BE2C (cell line): ENCODE measurements around the gene PLK3.

Experiments
- DNase-seq: peaks from one replicate; pipeline ENCODE4 v3.0.0-alpha.2; 2020
- H3K27me3 ChIP-seq: fragments of 250-450 bp; sonication (Bioruptor Pico); 2 replicates; pipeline ENCODE4 v1.5.1; 2020; ENCODE audit warnings: mild to moderate bottlenecking
- H3K36me3 ChIP-seq: fragments of 250-450 bp; sonication (Bioruptor Pico); 2 replicates; pipeline ENCODE4 v1.5.1; 2020; ENCODE audit warnings: mild to moderate bottlenecking
- H3K4me1 ChIP-seq: fragments of 250-450 bp; sonication (Bioruptor Pico); 2 replicates; pipeline ENCODE4 v1.5.1; 2020
- H3K4me3 ChIP-seq: 2 replicates; pipeline ENCODE4 v1.5.1; 2011; ENCODE audit warnings: low read depth, low read length
- H3K9me3 ChIP-seq: fragments of 250-450 bp; sonication (Bioruptor Pico); 2 replicates; pipeline ENCODE4 v1.5.1; 2020
- TF ChIP-seq, protein P1 (sequence below): IDR thresholded peaks from 2 replicates; pipeline ENCODE4 v1.5.1; 2012; ENCODE audit warnings: mild to moderate bottlenecking, low read depth, low read length

PLK3 gene

GRCh38 chr1:44786138-44786840, 13.9 kb upstream of the PLK3 start:
- Histone ChIP-seq H3K27me3 (no peaks in the 10 kb centered on the region), H3K9me3 (no peaks in the 10 kb centered on the region), H3K4me3 (peak overlapping the region; percentile 44), H3K4me1 (no peaks in the 10 kb centered on the region), H3K36me3 (no peaks in the 10 kb centered on the region; the same call in 1 of the 2 replicates)
- DNase-seq, result peak; percentile 74
- TF ChIP-seq, protein P1, sequence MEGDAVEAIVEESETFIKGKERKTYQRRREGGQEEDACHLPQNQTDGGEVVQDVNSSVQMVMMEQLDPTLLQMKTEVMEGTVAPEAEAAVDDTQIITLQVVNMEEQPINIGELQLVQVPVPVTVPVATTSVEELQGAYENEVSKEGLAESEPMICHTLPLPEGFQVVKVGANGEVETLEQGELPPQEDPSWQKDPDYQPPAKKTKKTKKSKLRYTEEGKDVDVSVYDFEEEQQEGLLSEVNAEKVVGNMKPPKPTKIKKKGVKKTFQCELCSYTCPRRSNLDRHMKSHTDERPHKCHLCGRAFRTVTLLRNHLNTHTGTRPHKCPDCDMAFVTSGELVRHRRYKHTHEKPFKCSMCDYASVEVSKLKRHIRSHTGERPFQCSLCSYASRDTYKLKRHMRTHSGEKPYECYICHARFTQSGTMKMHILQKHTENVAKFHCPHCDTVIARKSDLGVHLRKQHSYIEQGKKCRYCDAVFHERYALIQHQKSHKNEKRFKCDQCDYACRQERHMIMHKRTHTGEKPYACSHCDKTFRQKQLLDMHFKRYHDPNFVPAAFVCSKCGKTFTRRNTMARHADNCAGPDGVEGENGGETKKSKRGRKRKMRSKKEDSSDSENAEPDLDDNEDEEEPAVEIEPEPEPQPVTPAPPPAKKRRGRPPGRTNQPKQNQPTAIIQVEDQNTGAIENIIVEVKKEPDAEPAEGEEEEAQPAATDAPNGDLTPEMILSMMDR, result peak; percentile 86

DNA sequence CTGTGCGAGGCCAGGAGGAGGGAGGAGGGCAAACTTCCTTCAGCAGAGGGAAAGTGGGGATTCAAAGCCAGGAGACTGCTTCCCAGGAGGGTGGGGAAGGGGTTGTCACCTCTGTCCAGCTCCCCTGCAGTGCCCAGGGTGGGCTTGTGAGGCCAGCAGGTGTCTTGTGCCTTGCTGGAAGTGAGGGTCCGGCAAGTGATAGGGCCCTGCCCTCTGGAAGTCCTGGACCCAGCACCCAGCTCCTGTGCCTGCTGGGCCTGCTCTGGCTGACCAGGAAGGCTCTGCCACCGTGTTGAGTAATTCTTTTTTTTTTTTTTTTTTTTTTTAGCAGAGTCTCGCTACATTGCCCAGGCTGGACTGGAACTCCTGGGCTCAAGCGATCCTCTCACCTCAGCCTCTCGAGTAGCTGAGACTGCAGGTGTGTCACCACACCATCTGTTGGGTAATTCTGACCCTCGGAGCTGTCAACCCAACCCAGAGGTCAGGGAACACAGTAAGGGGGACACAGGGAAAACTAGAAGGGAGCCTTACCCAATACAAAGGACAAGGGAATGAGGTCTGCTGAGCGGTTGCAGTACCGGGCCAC, 13.2 kb upstream of the PLK3 start:
- H3K27me3 ChIP-seq, result no peaks in the 10 kb centered on the region
- no peaks in the 10 kb centered on the region for H3K4me1 ChIP-seq
- DNase-seq, result no peak
- H3K9me3 ChIP-seq, result no peaks in the 10 kb centered on the region
- no peaks in the 10 kb centered on the region for H3K36me3 ChIP-seq
- TF ChIP-seq, protein P1, result no peak
- peak overlapping the region; percentile 44 for H3K4me3 ChIP-seq

- Histone ChIP-seq H3K4me3 (no peak overlapping the region), H3K36me3 (no peaks in the 10 kb centered on the region), H3K4me1 (no peaks in the 10 kb centered on the region), H3K27me3 (no peaks in the 10 kb centered on the region), H3K9me3 (no peaks in the 10 kb centered on the region)
- no peak for DNase-seq
- TF ChIP-seq, protein P1, result no peak
These were observed 12.7 kb upstream of the PLK3 start for GRCh38 chr1:44787506-44787905.

DNA sequence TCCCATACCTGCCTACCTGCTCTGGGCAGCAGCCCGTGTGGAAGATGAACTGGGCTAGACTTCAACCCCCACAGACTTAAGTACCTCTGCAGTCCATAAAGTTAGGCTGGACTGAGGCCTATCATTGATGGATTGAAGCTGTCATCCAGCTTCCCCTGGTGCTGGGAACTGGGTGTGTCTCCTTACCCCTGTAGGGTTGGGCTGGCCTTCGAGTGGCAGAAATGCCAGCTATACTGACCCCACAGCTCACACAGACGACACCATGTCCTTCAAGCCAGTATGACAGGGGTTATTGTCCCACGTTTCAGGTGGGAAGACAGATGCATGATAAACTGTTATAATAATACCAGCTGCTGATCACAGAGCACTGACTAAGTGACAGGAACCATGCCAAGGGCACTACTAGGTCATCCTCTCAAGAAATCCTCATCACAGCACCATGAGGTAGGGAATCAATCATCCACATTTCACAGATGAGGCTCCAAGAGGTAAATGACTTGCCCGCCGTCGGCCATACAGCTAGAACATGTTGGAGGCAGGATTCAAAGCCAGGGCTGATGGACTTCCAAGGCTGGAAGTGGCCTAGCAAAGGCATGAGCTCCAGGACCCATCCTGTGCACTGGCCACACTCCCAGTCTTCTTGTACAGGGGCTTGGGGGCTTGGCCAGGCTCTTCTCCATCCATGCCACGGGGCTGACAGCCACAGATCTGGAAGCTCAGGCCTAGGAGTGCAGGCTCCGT, 11.9 kb upstream of the PLK3 start, which contains the start of gene BEST4:
Gene BEST4 (minus strand): TSS at position 51 of the 741 bp plus-strand sequence. CDS start 465 bp downstream, outside the sequence.
- no peak for DNase-seq
- Histone ChIP-seq H3K4me1 (no peaks in the 10 kb centered on the region), H3K4me3 (no peak within 1 kb of the TSS), H3K36me3 (no peaks in the 10 kb centered on the region), H3K9me3 (no peaks in the 10 kb centered on the region), H3K27me3 (no peaks in the 10 kb centered on the region)
- TF ChIP-seq, protein P1, result no peak

- TF ChIP-seq, protein P1, result no peak
- H3K36me3 ChIP-seq, result no peaks in the 10 kb centered on the region
These were observed 9.0 kb upstream of the PLK3 start for GRCh38 chr1:44790968-44791801.

More at GRCh38 chr1:44790968-44791801, 9.0 kb upstream of the PLK3 start:
- Histone ChIP-seq H3K27me3 (no peaks in the 10 kb centered on the region), H3K9me3 (no peaks in the 10 kb centered on the region), H3K4me3 (no peak overlapping the region), H3K4me1 (no peaks in the 10 kb centered on the region)
- no peak for DNase-seq
